WI38 (cell line): ENCODE data around the gene GPSM1.

Source experiments
- H3K4me3 ChIP-seq: 2 replicates; pipeline ENCODE4 v1.5.1; 2011; ENCODE audit warnings: low read depth, mild to moderate bottlenecking, control low read depth, low read length
- CTCF ChIP-seq: IDR thresholded peaks from 2 replicates; pipeline ENCODE4 v1.5.1; 2012; ENCODE audit warnings: low read depth, mild to moderate bottlenecking, control low read depth, low read length

Gene GPSM1

GRCh38 chr9:136292026-136292538 lies 35.3 kb upstream of the GPSM1 start:
- TF ChIP-seq CTCF, result no peak
- no peak overlapping the region for H3K4me3 ChIP-seq

DNA sequence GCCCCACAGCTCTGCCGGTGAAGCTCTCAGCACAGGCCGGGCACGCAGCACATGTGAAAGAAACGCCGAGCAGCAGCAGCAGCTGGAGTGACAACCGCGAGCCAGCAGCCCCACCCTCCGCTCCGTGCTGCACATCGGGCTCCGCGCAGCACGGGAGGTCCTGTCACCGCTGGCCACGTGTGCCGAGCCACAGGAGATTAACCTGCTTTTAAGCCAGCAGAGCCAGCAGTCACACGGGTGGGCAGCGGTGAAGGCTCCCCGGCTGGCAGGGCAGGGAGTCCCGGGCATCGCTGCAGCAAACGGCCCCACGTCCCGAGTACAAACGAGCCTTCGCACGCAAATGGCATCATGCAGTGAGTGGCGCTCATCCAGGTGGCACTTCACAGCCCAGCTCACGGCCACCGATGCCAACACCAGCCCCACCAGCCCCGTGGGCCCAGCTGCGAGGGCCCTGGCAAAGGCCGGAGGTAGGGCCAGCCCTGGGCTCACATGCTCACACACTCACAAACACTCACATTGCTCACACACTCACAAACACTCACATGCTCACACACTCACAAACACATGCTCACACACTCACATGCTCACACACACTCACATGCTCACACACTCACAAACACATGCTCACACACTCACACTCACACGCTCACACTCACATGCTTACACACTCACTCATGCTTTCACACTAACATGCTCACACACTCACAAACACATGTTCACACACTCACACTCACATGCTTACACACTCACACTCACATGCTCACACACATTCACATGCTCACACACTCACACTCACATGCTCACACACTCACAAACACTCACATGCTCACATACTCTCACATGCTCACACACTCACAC lies 34.5 kb upstream of the GPSM1 start:
- no peak for TF ChIP-seq CTCF
- H3K4me3 ChIP-seq, result no peak overlapping the region

DNA sequence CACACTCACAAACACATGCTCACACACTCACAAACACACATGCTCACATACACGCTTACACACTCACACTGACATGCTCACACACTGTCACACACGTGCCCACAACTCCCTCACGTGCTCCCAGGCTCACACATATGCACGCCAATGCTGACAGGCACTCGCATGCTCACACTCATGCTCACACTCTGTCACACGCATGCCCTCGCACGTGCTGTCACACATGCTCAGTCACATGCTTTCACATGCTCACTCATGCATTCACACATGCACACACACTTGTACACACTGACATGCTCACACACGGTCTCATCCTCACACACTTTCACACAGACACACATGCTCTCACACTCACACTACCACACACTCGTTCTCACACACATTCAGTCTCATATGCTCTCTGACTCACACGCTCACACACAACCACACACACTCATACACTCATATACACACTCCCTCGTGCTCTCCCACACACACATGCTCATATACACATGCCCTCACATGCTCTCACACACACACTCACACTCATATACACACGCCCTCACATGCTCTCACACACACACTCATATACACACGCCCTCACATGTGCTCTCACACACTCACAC lies 33.8 kb upstream of the GPSM1 start:
- no peak for TF ChIP-seq CTCF

GRCh38 chr9:136294437-136294836 lies 32.9 kb upstream of the GPSM1 start:
- no peak overlapping the region for H3K4me3 ChIP-seq
- TF ChIP-seq CTCF, result no peak

More for the DNA sequence above, 33.8 kb upstream of the GPSM1 start:
- no peak overlapping the region for H3K4me3 ChIP-seq

- no peak for TF ChIP-seq CTCF
Measured at GRCh38 chr9:136295055-136295454, 32.3 kb upstream of the GPSM1 start.

GRCh38 chr9:136295542-136296433 lies 31.6 kb upstream of the GPSM1 start:
- TF ChIP-seq CTCF, result no peak
- H3K4me3 ChIP-seq, result no peak overlapping the region

More at GRCh38 chr9:136295055-136295454, 32.3 kb upstream of the GPSM1 start:
- no peak overlapping the region for H3K4me3 ChIP-seq
